ENCODE results near the gene SEPTIN1. TPM values are rescaled to one million over a fixed set of nuclear protein-coding genes. Genes with fewer than 3 reads are reported as not detected.

Gene SEPTIN1
- total and polyA plus RNA-seq, 8 donors = 2.5 to 6.3 (median 3.1) TPM

DNA sequence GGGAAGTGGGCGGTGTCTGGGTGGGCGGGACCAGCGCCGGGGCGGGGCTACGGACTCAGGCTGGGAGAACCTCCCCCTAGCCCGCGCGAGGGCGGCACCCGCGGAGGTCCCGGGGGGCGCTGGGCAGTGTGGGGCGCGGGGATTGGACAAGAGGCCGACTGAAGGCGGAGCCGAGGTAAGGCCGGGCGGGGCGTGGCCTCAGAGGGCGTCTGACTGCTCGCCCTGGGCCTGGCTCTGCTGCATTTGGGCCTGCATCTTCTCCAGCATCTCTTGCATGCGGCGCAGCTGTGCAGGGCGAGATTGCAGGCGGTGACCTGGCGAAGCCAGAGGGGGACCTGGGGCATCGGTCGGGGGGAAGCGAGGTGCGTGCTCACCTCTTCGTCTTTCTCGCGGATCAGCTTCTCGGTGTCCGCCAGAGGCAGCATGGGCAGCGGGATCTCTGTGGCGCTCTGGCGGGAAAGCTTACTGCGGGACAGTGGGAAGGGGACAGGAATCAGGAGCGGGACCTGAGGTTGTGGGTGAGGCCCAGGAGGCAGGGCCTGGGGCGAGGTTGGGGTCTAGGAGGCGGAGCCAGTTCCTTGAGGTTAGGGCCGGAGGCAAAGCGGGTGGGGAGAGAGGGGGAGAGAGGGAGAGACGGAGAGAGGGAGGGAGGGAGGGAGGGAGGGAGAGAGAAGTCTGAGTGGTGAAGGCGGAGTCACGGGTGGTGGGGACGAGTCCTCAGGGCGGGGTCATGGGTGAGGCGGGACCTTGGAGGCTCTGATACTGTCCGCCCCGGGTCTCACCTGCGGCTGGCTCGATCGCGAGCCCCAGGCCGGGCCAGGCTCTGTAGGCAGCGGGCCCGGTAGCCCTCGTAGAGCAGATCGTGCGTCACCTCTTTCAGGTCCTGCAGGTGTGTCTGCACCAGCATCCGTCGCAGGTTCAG lies 3.9 kb downstream of the SEPTIN1 start:
- ATAC-seq = peak; percentile 97
- Histone ChIP-seq H3K9me3 (no peaks in the 10 kb centered on the region), H3K36me3 (no peaks in the 10 kb centered on the region), H3K4me1 (peaks cover 4 to 33% of the 10 kb centered on the region in 2 donors), H3K27ac (peak overlapping the region; percentile 99 to 100), H3K4me3 (peak overlapping the region; percentile 45 to 69), H3K27me3 (no peaks in the 10 kb centered on the region)
- TF ChIP-seq, protein P1, sequence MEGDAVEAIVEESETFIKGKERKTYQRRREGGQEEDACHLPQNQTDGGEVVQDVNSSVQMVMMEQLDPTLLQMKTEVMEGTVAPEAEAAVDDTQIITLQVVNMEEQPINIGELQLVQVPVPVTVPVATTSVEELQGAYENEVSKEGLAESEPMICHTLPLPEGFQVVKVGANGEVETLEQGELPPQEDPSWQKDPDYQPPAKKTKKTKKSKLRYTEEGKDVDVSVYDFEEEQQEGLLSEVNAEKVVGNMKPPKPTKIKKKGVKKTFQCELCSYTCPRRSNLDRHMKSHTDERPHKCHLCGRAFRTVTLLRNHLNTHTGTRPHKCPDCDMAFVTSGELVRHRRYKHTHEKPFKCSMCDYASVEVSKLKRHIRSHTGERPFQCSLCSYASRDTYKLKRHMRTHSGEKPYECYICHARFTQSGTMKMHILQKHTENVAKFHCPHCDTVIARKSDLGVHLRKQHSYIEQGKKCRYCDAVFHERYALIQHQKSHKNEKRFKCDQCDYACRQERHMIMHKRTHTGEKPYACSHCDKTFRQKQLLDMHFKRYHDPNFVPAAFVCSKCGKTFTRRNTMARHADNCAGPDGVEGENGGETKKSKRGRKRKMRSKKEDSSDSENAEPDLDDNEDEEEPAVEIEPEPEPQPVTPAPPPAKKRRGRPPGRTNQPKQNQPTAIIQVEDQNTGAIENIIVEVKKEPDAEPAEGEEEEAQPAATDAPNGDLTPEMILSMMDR (IDR thresholded peaks at IDR 0.05) = no peak
- intact Hi-C loops (cut with DNase I) = no loop called here
- DNase-seq = peak; percentile 97 to 100 (median 99)

DNA sequence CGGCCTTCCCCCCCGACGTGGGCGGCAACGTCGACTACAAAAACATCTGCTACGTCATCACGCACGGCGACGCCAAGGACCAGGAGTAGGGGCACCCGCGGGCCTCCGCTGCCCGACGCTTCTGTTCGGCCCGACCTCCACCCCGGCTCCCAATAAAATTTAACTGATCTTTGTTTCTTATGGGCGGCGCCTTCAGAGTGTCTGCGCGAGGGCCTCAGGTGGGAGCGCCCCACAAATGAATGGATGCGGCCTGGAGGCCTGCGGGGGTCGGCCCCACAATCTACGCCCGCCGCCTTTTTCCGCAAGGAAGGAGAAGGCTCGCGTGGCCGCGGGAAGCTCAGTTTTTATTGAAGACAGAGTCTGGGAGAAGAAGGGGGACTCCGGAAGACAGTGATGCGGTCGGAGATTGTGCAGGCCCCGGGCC lies 4.5 kb downstream of the SEPTIN1 start:
- H3K4me3 ChIP-seq = peak overlapping the region; percentile 45 to 69
- DNase-seq = peak; percentile 90 to 98 (median 94)
- H3K27me3 ChIP-seq = no peaks in the 10 kb centered on the region
- ATAC-seq = peak; percentile 76
- TF ChIP-seq, protein P1 (IDR thresholded peaks at IDR 0.05) = no peak
- H3K27ac ChIP-seq = peak overlapping the region; percentile 99 to 100
- peaks cover 4 to 33% of the 10 kb centered on the region in 2 donors for H3K4me1 ChIP-seq
- no peaks in the 10 kb centered on the region for H3K36me3 ChIP-seq
- no peaks in the 10 kb centered on the region for H3K9me3 ChIP-seq
- intact Hi-C loops (cut with DNase I) = no loop called here

DNA sequence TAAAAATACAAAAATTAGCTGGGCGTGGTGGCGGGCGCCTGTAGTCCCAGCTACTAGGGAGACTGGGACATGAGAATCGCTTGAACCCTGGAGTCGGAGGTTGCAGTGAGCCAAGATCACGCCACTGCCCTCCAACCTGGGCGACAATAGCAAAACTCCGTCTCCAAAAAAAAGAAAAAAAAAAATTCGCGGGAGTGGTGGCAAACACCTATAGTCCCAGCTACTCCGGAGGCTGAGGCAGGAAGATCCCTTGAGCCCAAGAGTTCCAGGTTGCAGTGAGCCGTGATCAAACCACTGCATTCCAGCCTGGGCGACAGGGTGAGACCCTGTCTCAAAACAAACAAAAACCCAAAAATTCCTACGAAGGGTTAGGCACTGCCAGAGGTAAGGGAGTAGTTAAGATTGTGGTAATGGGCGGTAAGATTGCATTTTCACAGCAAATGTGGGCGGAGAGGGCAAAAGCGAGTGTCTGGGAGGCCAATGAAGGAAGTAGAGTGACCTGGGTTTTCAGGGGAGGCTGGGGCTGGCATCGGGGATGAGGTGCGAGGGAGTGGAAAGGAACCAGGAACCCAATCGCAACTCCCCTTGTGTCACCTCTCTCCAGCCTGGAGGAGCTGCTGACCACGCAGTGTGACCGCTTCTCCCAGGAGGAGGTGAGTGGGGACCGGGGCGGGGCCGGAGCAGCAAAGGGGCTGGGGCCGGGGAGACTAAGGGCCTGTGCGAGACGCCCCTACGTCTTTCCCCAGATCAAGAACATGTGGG lies 5.1 kb downstream of the SEPTIN1 start:
- Histone ChIP-seq H3K36me3 (no peaks in the 10 kb centered on the region), H3K4me3 (peak overlapping the region; percentile 45 to 69)
- intact Hi-C loops (cut with DNase I) = no loop called here

DNA sequence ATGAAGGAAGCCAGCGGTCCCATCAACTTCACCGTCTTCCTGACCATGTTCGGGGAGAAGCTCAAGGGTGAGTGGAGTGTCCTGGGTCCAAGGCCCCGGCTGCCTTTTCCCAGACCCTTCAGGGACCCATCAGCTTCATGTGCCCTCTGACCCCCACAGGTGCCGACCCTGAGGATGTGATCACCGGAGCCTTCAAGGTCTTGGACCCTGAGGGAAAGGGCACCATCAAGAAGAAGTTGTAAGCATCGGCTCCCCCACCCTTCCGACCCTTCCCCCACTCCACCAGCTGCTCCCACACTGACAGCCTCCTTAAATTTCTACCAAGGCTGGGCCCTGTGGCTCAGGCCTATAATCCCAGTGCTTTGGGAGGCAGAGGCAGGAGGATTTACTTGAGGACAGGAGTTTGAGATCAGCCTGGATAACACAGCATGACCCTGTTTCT lies 5.9 kb downstream of the SEPTIN1 start:
- Histone ChIP-seq H3K4me1 (peaks cover 4 to 33% of the 10 kb centered on the region in 2 donors), H3K9me3 (no peaks in the 10 kb centered on the region), H3K27ac (peak overlapping the region in 1 of 2 donors; percentile 100), H3K4me3 (no peak overlapping the region), H3K27me3 (no peaks in the 10 kb centered on the region), H3K36me3 (no peaks in the 10 kb centered on the region)
- intact Hi-C loops (cut with DNase I) = no loop called here
- TF ChIP-seq, protein P1 (IDR thresholded peaks at IDR 0.05) = no peak
- no peak for ATAC-seq
- no peak for DNase-seq

More for the DNA sequence above, 5.1 kb downstream of the SEPTIN1 start:
- TF ChIP-seq, protein P1 (IDR thresholded peaks at IDR 0.05) = no peak
- no peak for DNase-seq
- H3K9me3 ChIP-seq = no peaks in the 10 kb centered on the region
- no peaks in the 10 kb centered on the region for H3K27me3 ChIP-seq
- peaks cover 4 to 33% of the 10 kb centered on the region in 2 donors for H3K4me1 ChIP-seq
- H3K27ac ChIP-seq = peak overlapping the region; percentile 99 to 100
- ATAC-seq = no peak

DNA sequence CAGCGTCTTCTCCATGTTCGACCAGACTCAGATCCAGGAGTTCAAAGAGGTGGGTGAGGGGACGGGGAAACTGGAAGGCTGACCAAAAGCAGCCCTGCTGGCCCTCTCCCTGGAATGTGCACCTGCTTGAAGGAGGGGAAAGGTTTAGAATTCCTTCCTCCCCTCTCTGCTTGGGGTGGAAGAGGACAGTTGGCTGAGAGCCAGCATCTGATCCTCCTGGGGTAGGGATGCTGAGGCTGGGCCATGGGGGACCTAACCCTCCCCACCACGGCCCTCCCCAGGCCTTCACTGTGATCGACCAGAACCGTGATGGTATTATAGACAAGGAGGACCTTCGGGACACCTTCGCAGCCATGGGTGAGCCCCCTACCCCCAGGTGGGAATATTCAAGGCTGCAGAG lies 6.5 kb downstream of the SEPTIN1 start:
- Histone ChIP-seq H3K9me3 (no peaks in the 10 kb centered on the region), H3K4me3 (no peak overlapping the region), H3K27ac (no peak overlapping the region), H3K36me3 (no peaks in the 10 kb centered on the region), H3K27me3 (no peaks in the 10 kb centered on the region), H3K4me1 (peaks cover 4 to 32% of the 10 kb centered on the region in 2 donors)
- intact Hi-C loops (cut with DNase I) = no loop called here
- TF ChIP-seq, protein P1 (IDR thresholded peaks at IDR 0.05) = no peak
- ATAC-seq = no peak
- no peak for DNase-seq
